ENCODE results near the gene LIM2. TPM values are rescaled to one million over a fixed set of nuclear protein-coding genes. Genes with fewer than 3 reads are reported as not detected.

The LIM2 gene
- not detected in 2 replicates for total RNA-seq

GRCh38 chr19:51387924-51388389 is at the start of gene LIM2:
Gene LIM2, minus strand, starts transcription at chr19:51387974. Its CDS starts 531 bp downstream, at chr19:51387443.

GRCh38 chr19:51417107-51417809 is 29.5 kb upstream of the LIM2 start, which contains the start of gene SIGLEC10:
Gene SIGLEC10, minus strand, starts transcription at chr19:51417642. Its CDS starts 61 bp downstream, at chr19:51417581.

GRCh38 chr19:51372649-51373504 is 14.9 kb downstream of the LIM2 start, which contains the start of gene NKG7:
Gene NKG7, minus strand, starts transcription at chr19:51372654. Its CDS starts 119 bp downstream, at chr19:51372535.

GRCh38 chr19:51368366-51369282 is 19.1 kb downstream of the LIM2 start, which contains the start of gene CLDND2:
Gene CLDND2, minus strand, starts transcription at chr19:51369003. Its CDS starts 426 bp downstream, at chr19:51368577.

GRCh38 chr19:51365965-51366388 is 21.8 kb downstream of the LIM2 start, which contains the start of gene ETFB:
Gene ETFB, minus strand, starts transcription at chr19:51366388. Its CDS starts 62 bp downstream, at chr19:51366326.

GRCh38 chr19:51341976-51342580 is 45.7 kb downstream of the LIM2 start, which contains the start of gene VSIG10L:
Gene VSIG10L, minus strand, starts transcription at chr19:51342139. Its CDS starts 15 bp downstream, at chr19:51342124.

Other genes starting within 250 kb of the LIM2 start
- not detected in 2 replicates for gene SIGLEC7, start 245.7 kb downstream of the LIM2 start, total RNA-seq
- gene CD33, start 162.9 kb downstream of the LIM2 start, total RNA-seq: not detected in 2 replicates
- not detected in 2 replicates for gene SIGLECL1, start 136.9 kb downstream of the LIM2 start, total RNA-seq
- gene IGLON5, start 76.3 kb downstream of the LIM2 start, total RNA-seq: not detected in 2 replicates
- gene VSIG10L, start 45.8 kb downstream of the LIM2 start, total RNA-seq: 0.73 and 0.98 TPM in 2 replicates
- gene ETFB, start 21.6 kb downstream of the LIM2 start, total RNA-seq: 121 and 213 TPM in 2 replicates
- gene CLDND2, start 19.0 kb downstream of the LIM2 start, total RNA-seq: not detected in 2 replicates
- not detected in 2 replicates for gene NKG7, start 15.3 kb downstream of the LIM2 start, total RNA-seq
- gene C19orf84, start 2.6 kb upstream of the LIM2 start, total RNA-seq: not detected in 2 replicates
- gene SIGLEC10, start 29.7 kb upstream of the LIM2 start, total RNA-seq: not detected in 2 replicates
- gene SIGLEC8, start 70.5 kb upstream of the LIM2 start, total RNA-seq: not detected in 2 replicates
- gene CEACAM18, start 90.6 kb upstream of the LIM2 start, total RNA-seq: not detected in 2 replicates
- gene SIGLEC12, start 113.8 kb upstream of the LIM2 start, total RNA-seq: not detected in 2 replicates
- not detected in 2 replicates for gene SIGLEC6, start 143.7 kb upstream of the LIM2 start, total RNA-seq
- 4.0 and 4.1 TPM in 2 replicates for gene ZNF175, start 183.3 kb upstream of the LIM2 start, total RNA-seq
- gene SIGLEC5, start 242.4 kb upstream of the LIM2 start, total RNA-seq: not detected in 2 replicates

Measured in subcutaneous preadipocyte (primary cell).